K562 (cell line): Measurements from ENCODE around the gene CIAO2A. TPM values are rescaled to one million over a fixed set of nuclear protein-coding genes. Genes with fewer than 3 reads are reported as not detected.

Source experiments
- CBX3 ChIP-seq, 2 experiments: IDR thresholded peaks; 1 replicate in 1 of 2; 2 replicates in 1 of 2; pipeline ENCODE4 v1.6.1; 2012; ENCODE audit warnings: inconsistent platforms in 2 of 2, low read length in 2 of 2, borderline replicate concordance in 1 of 2, control low read depth in 1 of 2
- CBX5 ChIP-seq: IDR thresholded peaks from 2 replicates; pipeline ENCODE4 v1.6.1; 2014; ENCODE audit warnings: low read depth, borderline replicate concordance
- ETV1 ChIP-seq: fragments of 450-650 bp; conservative IDR thresholded peaks from 2 replicates; pipeline ENCODE4 v1.6.1; 2016; ENCODE audit warnings: missing genetic modification characterization, control low read depth, low read depth, missing compliant biosample characterization
- FIP1L1 ChIP-seq: fragments of 200-400 bp; formaldehyde crosslinking; IDR thresholded peaks from 2 replicates; pipeline ENCODE4 v1.6.1; 2018; ENCODE audit warnings: mild to moderate bottlenecking, low read depth, low read length; ENCODE audit not compliant: poor library complexity, severe bottlenecking
- HMG20B ChIP-seq: fragments of 250-450 bp; sonication (Bioruptor Pico); IDR thresholded peaks from 2 replicates; pipeline ENCODE4 v1.5.0; 2021; ENCODE audit warnings: mild to moderate bottlenecking
- HNRNPL ChIP-seq: fragments of 200-400 bp; formaldehyde crosslinking; IDR thresholded peaks from 2 replicates; pipeline ENCODE4 v1.6.1; 2017; ENCODE audit warnings: low read depth, mild to moderate bottlenecking, low read length
- NCOA6 ChIP-seq: fragments of 450-650 bp; IDR thresholded peaks from 2 replicates; pipeline ENCODE4 v1.6.1; 2017; ENCODE audit warnings: mild to moderate bottlenecking
- NCOR1 ChIP-seq: fragments of 450-650 bp; IDR thresholded peaks from 2 replicates; pipeline ENCODE4 v1.6.1; 2016; ENCODE audit warnings: mild to moderate bottlenecking, moderate library complexity
- NFYB ChIP-seq: IDR thresholded peaks from 2 replicates; pipeline ENCODE4 v1.6.1; 2011; ENCODE audit warnings: mild to moderate bottlenecking, moderate library complexity; ENCODE audit not compliant: insufficient read length; ENCODE audit errors: extremely low read depth
- NR2C2 ChIP-seq, 2 experiments: fragments of 200-800 bp in 1 of 2; sonication (Bioruptor generic) in 1 of 2; sonication (generic) in 1 of 2; formaldehyde crosslinking in 1 of 2; IDR thresholded peaks; 2 replicates each; pipeline versions ENCODE4 v1.6.1 to v1.8.0; 2016 to 2022; ENCODE audit warnings: mild to moderate bottlenecking in 1 of 2, missing compliant biosample characterization in 1 of 2, missing genetic modification characterization in 1 of 2, missing genetic modification reagents in 1 of 2
- SIN3B ChIP-seq: fragments of 450-650 bp; IDR thresholded peaks from 2 replicates; pipeline ENCODE4 v1.6.1; 2017; ENCODE audit warnings: low read depth, mild to moderate bottlenecking, moderate library complexity
- SNIP1 ChIP-seq: fragments of 450-650 bp; IDR thresholded peaks from 2 replicates; pipeline ENCODE4 v1.7.1; 2017; ENCODE audit warnings: low read depth, mild to moderate bottlenecking
- YY1 ChIP-seq, 3 experiments: IDR thresholded peaks; 2 replicates each; pipeline ENCODE4 v1.6.1; 2011; ENCODE audit warnings: low read length in 2 of 3, mild to moderate bottlenecking in 2 of 3, moderate library complexity in 2 of 3, borderline replicate concordance in 1 of 3, control low read depth in 1 of 3, low read depth in 1 of 3; ENCODE audit not compliant: insufficient read depth in 3 of 3, insufficient replicate concordance in 2 of 3, control insufficient read depth in 1 of 3, insufficient read length in 1 of 3; ENCODE audit errors: extremely low read depth in 1 of 3
- polyA plus RNA-seq, 8 experiments: library from polyadenylated mRNA; depleted of rRNA in 4 of 8; stranded (reverse) in 5 of 8; unstranded in 3 of 8; fragments of >200 nt; fragmentation: Nextera tagmentation in 2 of 8; fragmentation: Illumina TruSeq in 1 of 8; extraction: Ambion mirVana in 2 of 8; extraction: Trizol in 1 of 8; gene quantifications; 2 replicates each; pipeline versions ENCODE4 v1.2.1 to v1.2.3, GENCODE V29; 2011 to 2014; ENCODE audit warnings: inconsistent platforms in 1 of 8, missing spikeins in 1 of 8
- total RNA-seq, 7 experiments: library from RNA; depleted of rRNA in 6 of 7; stranded (reverse); fragments of >200 nt in 6 of 7; fragmentation: Illumina TruSeq in 2 of 7; extraction: Trizol in 2 of 7; gene quantifications; 2 replicates each; pipeline versions ENCODE4 v1.2.1 to v1.2.3, GENCODE V29; 2011 to 2021; ENCODE audit warnings: low replicate concordance in 1 of 7
- TF ChIP-seq, protein P1 (sequence below), 2 experiments: fragments of 450-650 bp in 1 of 2; sonication (generic) in 1 of 2; formaldehyde crosslinking in 1 of 2; IDR thresholded peaks; 2 replicates each; pipeline versions ENCODE4 v1.7.1 to v1.9.0; 2016 to 2022; ENCODE audit warnings: inconsistent platforms in 1 of 2, mild to moderate bottlenecking in 1 of 2, missing genetic modification reagents in 1 of 2

The CIAO2A gene
- total and polyA plus RNA-seq, 9 of the 15 experiments (the other 6 are each of a cell fraction or from before 2014, with no cell fraction given): 161 to 429 (median 313) TPM

DNA sequence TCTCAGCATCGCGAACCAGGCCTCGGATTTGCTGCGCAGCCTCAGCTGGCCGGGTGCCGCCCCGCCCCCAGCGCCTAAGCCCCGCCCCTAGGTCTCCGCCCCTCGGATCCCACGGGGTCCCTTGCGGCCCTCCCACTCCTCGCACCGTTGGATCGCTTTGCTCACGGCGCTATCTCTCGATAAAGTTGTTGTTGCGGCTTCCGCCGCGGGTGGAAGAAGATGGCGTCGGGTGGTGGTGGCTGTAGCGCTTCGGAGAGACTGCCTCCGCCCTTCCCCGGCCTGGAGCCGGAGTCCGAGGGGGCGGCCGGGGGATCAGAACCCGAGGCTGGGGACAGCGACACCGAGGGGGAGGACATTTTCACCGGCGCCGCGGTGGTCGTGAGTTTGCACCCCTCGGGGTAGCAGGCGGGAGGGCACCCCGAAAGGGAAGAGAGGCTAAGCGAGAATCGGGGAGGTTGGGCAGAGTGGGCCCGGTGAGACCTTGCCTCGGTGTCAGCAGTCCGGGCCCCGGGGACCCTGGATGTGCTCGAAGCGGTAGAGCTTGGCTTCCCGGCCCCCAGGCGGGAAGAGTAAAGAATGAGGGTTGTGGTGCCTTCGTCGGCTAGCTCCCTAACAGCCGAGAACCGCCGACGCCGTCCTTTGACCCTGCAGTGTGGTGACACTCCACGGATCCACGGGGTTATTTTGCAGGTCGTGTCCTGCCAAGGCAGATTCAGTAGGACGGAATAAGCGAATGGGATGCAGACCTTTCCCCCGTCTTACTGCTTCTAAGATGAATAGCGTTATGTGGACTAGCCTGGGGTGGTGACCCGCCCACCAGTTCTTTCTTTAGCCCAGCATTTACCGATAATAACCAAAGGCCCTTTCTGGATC, 2.4 kb upstream of the CIAO2A start, which contains the start of gene SNX1 (continued):
- TF ChIP-seq, protein P1, sequence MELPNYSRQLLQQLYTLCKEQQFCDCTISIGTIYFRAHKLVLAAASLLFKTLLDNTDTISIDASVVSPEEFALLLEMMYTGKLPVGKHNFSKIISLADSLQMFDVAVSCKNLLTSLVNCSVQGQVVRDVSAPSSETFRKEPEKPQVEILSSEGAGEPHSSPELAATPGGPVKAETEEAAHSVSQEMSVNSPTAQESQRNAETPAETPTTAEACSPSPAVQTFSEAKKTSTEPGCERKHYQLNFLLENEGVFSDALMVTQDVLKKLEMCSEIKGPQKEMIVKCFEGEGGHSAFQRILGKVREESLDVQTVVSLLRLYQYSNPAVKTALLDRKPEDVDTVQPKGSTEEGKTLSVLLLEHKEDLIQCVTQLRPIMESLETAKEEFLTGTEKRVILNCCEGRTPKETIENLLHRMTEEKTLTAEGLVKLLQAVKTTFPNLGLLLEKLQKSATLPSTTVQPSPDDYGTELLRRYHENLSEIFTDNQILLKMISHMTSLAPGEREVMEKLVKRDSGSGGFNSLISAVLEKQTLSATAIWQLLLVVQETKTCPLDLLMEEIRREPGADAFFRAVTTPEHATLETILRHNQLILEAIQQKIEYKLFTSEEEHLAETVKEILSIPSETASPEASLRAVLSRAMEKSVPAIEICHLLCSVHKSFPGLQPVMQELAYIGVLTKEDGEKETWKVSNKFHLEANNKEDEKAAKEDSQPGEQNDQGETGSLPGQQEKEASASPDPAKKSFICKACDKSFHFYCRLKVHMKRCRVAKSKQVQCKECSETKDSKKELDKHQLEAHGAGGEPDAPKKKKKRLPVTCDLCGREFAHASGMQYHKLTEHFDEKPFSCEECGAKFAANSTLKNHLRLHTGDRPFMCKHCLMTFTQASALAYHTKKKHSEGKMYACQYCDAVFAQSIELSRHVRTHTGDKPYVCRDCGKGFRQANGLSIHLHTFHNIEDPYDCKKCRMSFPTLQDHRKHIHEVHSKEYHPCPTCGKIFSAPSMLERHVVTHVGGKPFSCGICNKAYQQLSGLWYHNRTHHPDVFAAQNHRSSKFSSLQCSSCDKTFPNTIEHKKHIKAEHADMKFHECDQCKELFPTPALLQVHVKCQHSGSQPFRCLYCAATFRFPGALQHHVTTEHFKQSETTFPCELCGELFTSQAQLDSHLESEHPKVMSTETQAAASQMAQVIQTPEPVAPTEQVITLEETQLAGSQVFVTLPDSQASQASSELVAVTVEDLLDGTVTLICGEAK (IDR thresholded peaks at IDR 0.05): peak; percentile 100
- TF ChIP-seq, protein P1 (CRISPR knock-in tag; IDR thresholded peaks at IDR 0.05): peak; percentile 100
- TF ChIP-seq YY1 (IDR thresholded peaks at IDR 0.05; ENCODE audit: borderline replicate concordance in 1 of 3, control insufficient read depth in 1 of 3, extremely low read depth in 1 of 3, insufficient read depth in 3 of 3, insufficient read length in 1 of 3, insufficient replicate concordance in 2 of 3, low read depth in 1 of 3, low read length in 2 of 3) (peak; percentile 76 to 98 (median 97)), CBX5 (no peak), SIN3B (peak; percentile 96), HNRNPL (no peak), NCOR1 (0 out of 2 replicates have a peak, but pooled peaks have one; percentile 30), HMG20B (CRISPR knock-in tag) (no peak), ETV1 (tag) (peak; percentile 96), FIP1L1 (peak; percentile 30), SNIP1 (no peak), NCOA6 (peak; percentile 87), NFYB (no peak), NR2C2 (CRISPR knock-in tag; IDR thresholded peaks at IDR 0.05) (peak; percentile 55; the same call in 1 of the 2 replicates), NR2C2 (tag; IDR thresholded peaks at IDR 0.05) (peak; percentile 71), CBX3 (IDR thresholded peaks at IDR 0.05; ENCODE audit: borderline replicate concordance in 1 of 2, low read length in 2 of 2) (no peak)
